ENCODE results near the gene PLVAP.

Gene PLVAP

DNA sequence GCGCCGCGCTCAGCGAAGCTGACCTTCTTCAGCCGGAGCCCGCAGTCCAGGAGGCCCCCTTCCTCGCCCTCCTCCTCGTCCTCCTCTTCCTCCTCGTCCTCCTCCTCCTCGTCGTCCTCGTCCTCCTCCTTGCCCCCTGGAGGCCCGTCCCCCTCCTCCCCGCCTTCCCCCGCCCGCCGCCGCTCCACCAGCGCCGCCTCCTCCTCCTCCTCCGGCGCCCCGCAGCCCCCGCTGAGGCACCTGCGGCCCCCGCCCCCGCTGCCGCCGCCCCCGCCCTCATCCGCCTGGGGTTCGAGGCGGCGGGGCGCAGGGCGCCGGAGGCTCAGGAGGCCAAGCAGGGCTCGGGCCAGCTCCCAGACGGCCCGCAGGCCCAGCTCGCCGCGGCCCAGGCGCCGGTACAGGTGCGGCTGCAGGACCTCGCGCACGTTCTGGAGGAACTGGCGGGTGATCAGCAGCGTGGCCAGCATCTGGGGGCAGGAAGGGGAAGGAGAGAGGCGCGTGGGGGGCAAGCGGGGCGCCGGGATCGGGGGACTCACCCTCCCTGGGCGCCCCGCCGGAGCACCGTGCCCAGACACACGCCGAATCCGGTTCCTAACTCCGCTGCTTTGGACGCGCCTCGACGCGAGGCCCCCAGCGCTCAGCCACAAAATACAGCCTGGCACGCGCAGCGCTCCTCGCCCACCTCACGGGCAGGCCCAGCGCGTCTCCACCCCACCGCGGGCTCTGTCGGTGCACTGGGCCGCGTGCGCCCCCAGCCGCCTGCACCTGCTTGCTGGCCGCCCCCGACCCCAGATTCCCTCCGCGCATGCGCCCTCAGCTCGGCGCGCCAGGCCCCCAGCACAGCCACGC lies 48.4 kb downstream of the PLVAP start:
- Histone ChIP-seq H3K27me3 (ENCODE audit: insufficient read depth, low read depth, severe bottlenecking) (no peaks in the 10 kb centered on the region), H3K36me3 (peaks cover 51% of the 10 kb centered on the region), H3K9me3 (ENCODE audit: severe bottlenecking) (no peaks in the 10 kb centered on the region), H3K27ac (no peak overlapping the region), H3K4me3 (ENCODE audit: low read depth, low read length) (no peak overlapping the region)
- TF ChIP-seq, protein P1, sequence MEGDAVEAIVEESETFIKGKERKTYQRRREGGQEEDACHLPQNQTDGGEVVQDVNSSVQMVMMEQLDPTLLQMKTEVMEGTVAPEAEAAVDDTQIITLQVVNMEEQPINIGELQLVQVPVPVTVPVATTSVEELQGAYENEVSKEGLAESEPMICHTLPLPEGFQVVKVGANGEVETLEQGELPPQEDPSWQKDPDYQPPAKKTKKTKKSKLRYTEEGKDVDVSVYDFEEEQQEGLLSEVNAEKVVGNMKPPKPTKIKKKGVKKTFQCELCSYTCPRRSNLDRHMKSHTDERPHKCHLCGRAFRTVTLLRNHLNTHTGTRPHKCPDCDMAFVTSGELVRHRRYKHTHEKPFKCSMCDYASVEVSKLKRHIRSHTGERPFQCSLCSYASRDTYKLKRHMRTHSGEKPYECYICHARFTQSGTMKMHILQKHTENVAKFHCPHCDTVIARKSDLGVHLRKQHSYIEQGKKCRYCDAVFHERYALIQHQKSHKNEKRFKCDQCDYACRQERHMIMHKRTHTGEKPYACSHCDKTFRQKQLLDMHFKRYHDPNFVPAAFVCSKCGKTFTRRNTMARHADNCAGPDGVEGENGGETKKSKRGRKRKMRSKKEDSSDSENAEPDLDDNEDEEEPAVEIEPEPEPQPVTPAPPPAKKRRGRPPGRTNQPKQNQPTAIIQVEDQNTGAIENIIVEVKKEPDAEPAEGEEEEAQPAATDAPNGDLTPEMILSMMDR (IDR thresholded peaks at IDR 0.05; ENCODE audit: low read depth, low read length) = no peak
- DNase-seq = no peak

DNA sequence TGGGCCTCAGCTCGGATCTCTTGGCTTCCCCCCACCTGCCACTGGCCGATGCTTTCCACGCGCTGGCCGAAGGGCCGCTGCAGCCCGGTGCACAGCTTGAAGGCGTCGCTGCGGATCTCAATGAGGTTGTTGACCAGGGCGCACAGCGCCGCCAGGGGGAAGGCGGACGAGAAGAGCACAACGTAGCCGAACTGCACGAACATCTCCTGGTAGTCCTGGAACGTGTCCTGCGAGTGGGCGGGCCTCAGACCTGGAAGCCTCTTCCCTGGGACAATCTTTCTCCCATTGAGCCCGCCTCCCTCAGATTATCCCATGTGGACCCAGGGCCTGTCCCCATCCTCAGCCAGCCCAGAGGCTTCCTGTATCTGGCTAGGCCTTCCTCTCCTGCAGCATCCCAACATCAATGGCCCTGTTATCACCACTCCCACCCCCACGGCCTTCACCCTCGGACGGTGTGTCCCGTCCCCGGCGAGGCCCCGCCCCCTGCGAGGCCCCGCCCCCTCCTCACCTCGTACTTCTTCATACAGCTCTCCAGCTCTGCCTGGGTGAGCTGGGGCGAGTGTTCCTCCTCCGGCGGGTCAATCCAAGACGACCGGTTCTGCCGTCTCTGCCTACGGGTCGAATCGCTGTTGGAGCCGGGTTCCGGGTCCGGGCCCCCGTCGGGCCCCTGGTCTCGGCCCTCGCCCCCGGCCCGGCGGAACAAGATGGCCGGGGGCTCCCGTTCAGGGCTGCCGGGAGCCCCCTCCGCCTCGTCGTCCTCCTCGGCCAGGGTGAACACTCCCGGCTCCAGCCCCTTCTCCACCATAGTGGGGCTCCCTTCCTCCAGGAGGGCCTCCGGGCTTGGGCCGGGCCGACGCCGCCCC lies 49.3 kb downstream of the PLVAP start:
- TF ChIP-seq, protein P1 (IDR thresholded peaks at IDR 0.05; ENCODE audit: low read depth, low read length) = no peak
- H3K27me3 ChIP-seq (ENCODE audit: insufficient read depth, low read depth, severe bottlenecking) = no peaks in the 10 kb centered on the region
- no peak overlapping the region for H3K27ac ChIP-seq
- no peak for DNase-seq
- peaks cover 47% of the 10 kb centered on the region for H3K36me3 ChIP-seq
- H3K4me3 ChIP-seq (ENCODE audit: low read depth, low read length) = no peak overlapping the region
- no peaks in the 10 kb centered on the region for H3K9me3 ChIP-seq (ENCODE audit: severe bottlenecking)

DNA sequence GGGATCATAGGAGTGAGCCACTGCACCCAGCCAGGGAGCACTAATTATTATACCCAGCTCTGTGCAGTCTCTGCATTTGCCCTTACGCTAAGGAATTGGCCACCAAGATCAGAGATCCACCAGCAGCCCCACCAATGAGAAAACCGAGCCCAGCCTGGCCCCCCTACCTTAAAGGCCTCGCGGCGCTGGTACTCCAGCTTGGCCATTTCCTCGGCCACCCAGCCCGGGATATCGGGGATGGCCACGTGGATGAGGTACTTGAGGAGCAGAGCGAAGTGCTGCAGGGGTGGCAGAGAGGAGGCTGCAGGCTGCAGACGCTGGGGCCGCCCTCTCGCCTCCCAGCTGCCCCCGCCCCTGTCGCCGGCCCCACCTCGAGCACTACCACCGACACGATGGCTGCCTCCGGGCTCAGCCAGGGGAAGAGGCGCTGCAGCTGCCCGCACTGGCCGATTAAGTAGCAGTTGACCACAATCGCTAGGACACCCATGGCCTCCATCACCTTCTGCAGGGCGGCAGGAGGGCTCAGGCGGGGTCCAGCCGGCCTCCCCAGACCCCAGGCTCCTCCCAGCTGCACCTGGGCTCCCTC lies 50.0 kb downstream of the PLVAP start:
- no peaks in the 10 kb centered on the region for H3K9me3 ChIP-seq (ENCODE audit: severe bottlenecking)
- TF ChIP-seq, protein P1 (IDR thresholded peaks at IDR 0.05; ENCODE audit: low read depth, low read length) = no peak
- no peak overlapping the region for H3K27ac ChIP-seq
- no peaks in the 10 kb centered on the region for H3K27me3 ChIP-seq (ENCODE audit: insufficient read depth, low read depth, severe bottlenecking)
- peaks cover 47% of the 10 kb centered on the region for H3K36me3 ChIP-seq
- no peak for DNase-seq
- H3K4me3 ChIP-seq (ENCODE audit: low read depth, low read length) = no peak overlapping the region

DNA sequence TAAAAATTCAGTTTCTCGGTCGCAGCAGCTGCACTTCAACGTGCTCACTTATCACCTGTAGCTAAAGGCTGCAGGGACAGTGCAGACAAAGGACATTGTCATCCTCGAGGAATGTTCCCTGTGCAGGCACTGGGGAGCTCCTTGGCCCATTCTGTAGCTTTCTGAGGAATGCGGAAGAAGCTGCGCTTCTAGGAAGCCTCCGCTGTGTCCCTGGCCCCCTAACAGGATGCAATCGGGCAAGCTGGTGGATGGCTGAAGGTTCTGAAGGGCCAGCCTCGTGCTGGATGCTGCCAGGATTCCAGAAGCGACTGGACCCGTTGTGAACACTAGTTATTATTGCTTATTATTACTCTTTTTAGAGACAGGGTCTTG lies 50.6 kb downstream of the PLVAP start:
- H3K27ac ChIP-seq = no peak overlapping the region
- H3K36me3 ChIP-seq = peaks cover 49% of the 10 kb centered on the region
- no peak overlapping the region for H3K4me3 ChIP-seq (ENCODE audit: low read depth, low read length)

DNA sequence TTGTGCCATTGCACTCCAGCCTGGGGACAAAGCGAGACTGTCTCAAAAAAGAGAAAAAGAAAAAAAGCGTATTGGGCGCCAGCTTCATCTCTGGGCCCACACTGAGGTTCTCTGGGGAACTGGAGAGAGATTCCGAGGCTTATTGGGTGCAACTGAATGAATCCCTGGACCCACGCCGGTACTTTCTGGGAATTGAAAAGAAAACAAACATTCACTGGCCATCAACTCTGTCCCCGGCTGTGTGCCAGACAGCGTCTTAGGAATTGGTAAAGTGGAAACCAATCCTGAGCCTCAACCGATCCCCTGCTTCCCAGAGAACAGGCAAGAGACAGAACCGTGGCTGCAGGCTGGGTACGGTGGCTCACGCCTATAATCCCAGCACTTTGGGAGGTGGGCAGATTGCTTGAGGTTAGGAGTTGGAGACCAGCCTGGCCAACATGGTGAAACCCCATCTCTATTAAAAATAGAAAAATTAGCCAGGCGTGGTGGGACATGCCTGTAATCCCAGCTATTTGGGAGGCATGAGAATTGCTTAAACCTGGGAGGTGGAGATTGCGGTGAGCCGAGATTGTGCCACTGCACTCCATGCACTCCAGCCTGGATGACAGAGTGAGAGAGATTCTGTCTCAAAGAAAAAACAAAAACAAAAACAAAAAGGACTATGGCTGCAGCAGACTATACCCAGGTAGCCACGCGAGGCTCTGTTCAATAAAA lies 51.1 kb downstream of the PLVAP start:
- TF ChIP-seq, protein P1 (IDR thresholded peaks at IDR 0.05; ENCODE audit: low read depth, low read length) = no peak
- H3K27ac ChIP-seq = no peak overlapping the region

More for the DNA sequence above, 50.6 kb downstream of the PLVAP start:
- TF ChIP-seq, protein P1 (IDR thresholded peaks at IDR 0.05; ENCODE audit: low read depth, low read length) = no peak
- Histone ChIP-seq H3K9me3 (ENCODE audit: severe bottlenecking) (no peaks in the 10 kb centered on the region), H3K27me3 (ENCODE audit: insufficient read depth, low read depth, severe bottlenecking) (no peaks in the 10 kb centered on the region)
- DNase-seq = no peak

More for the DNA sequence above, 51.1 kb downstream of the PLVAP start:
- peaks cover 53% of the 10 kb centered on the region for H3K36me3 ChIP-seq
- H3K27me3 ChIP-seq (ENCODE audit: insufficient read depth, low read depth, severe bottlenecking) = no peaks in the 10 kb centered on the region
- DNase-seq = no peak
- no peaks in the 10 kb centered on the region for H3K9me3 ChIP-seq (ENCODE audit: severe bottlenecking)
- no peak overlapping the region for H3K4me3 ChIP-seq (ENCODE audit: low read depth, low read length)
